Progenitor cell of endocrine pancreas (in vitro differentiated cells): ENCODE results near the gene LIX1. TPM values are rescaled to one million over a fixed set of nuclear protein-coding genes. Genes with fewer than 3 reads are reported as not detected.

Experiments
- DNase-seq: peaks from one replicate; pipeline ENCODE4 v3.0.0; 2021; ENCODE audit warnings: low spot score; ENCODE audit not compliant: unreplicated experiment
- H3K27ac Mint-ChIP-seq: 2 replicates; pipeline ENCODE4 v1.8.0; 2021; ENCODE audit warnings: mild to moderate bottlenecking, moderate library complexity, mixed read lengths
- H3K27me3 Mint-ChIP-seq: 2 replicates; pipeline ENCODE4 v1.8.0; 2021; ENCODE audit warnings: mixed read lengths
- H3K36me3 Mint-ChIP-seq: 2 replicates; pipeline ENCODE4 v1.8.0; 2022; ENCODE audit warnings: mixed read lengths; ENCODE audit not compliant: insufficient read depth
- H3K4me1 Mint-ChIP-seq: 2 replicates; pipeline ENCODE4 v1.8.0; 2021; ENCODE audit warnings: low read depth, mixed read lengths
- H3K4me3 Mint-ChIP-seq: 2 replicates; pipeline ENCODE4 v1.8.0; 2021; ENCODE audit warnings: low read depth, mild to moderate bottlenecking, moderate library complexity, mixed read lengths
- H3K9me3 Mint-ChIP-seq: 2 replicates; pipeline ENCODE4 v1.8.0; 2021; ENCODE audit warnings: low read depth, mixed read lengths
- CTCF ChIP-seq: fragments of 200-600 bp; sonication (generic); IDR thresholded peaks from one replicate; pipeline ENCODE4 v1.5.0; 2021; ENCODE audit warnings: antibody characterized with exemption, mild to moderate bottlenecking; ENCODE audit not compliant: unreplicated experiment
- total RNA-seq: library from RNA; stranded (reverse); gene quantifications from 2 replicates; pipeline ENCODE4 v1.2.1, GENCODE V29; 2021

The LIX1 gene
- total RNA-seq, 1 donor from 2014 or later, result 0.31 TPM

GRCh38 chr5:97076098-97076497 is 66.3 kb downstream of the LIX1 start:
- Mint-ChIP-seq H3K27ac (no peak overlapping the region), H3K27me3 (no peaks in the 10 kb centered on the region), H3K36me3 (no peaks in the 10 kb centered on the region), H3K9me3 (no peaks in the 10 kb centered on the region), H3K4me3 (no peak overlapping the region), H3K4me1 (peaks cover 9% of the 10 kb centered on the region)
- no peak for DNase-seq
- TF ChIP-seq CTCF, result no peak

- no peak for DNase-seq
- Mint-ChIP-seq H3K27me3 (no peaks in the 10 kb centered on the region), H3K4me1 (peaks cover 9% of the 10 kb centered on the region), H3K9me3 (no peaks in the 10 kb centered on the region), H3K4me3 (no peak overlapping the region), H3K27ac (no peak overlapping the region), H3K36me3 (no peaks in the 10 kb centered on the region)
- no peak for TF ChIP-seq CTCF
These were observed 66.8 kb downstream of the LIX1 start for GRCh38 chr5:97075649-97076048.

- H3K27ac Mint-ChIP-seq, result no peak overlapping the region
- no peak for TF ChIP-seq CTCF
- no peaks in the 10 kb centered on the region for H3K36me3 Mint-ChIP-seq
- DNase-seq, result no peak
- peaks cover 9% of the 10 kb centered on the region for H3K4me1 Mint-ChIP-seq
- H3K9me3 Mint-ChIP-seq, result no peaks in the 10 kb centered on the region
- no peaks in the 10 kb centered on the region for H3K27me3 Mint-ChIP-seq
- H3K4me3 Mint-ChIP-seq, result no peak overlapping the region
These were observed 67.4 kb downstream of the LIX1 start for GRCh38 chr5:97074859-97075489.

- no peak overlapping the region for H3K27ac Mint-ChIP-seq
- H3K9me3 Mint-ChIP-seq, result no peaks in the 10 kb centered on the region
- H3K27me3 Mint-ChIP-seq, result no peaks in the 10 kb centered on the region
- DNase-seq, result no peak
- H3K36me3 Mint-ChIP-seq, result no peaks in the 10 kb centered on the region
- TF ChIP-seq CTCF, result no peak
- peaks cover 4% of the 10 kb centered on the region for H3K4me1 Mint-ChIP-seq
- H3K4me3 Mint-ChIP-seq, result no peak overlapping the region
These were observed 69.0 kb downstream of the LIX1 start for GRCh38 chr5:97073420-97073819.

- TF ChIP-seq CTCF, result no peak
- peaks cover 4% of the 10 kb centered on the region for H3K4me1 Mint-ChIP-seq
- H3K4me3 Mint-ChIP-seq, result no peak overlapping the region
- H3K27ac Mint-ChIP-seq, result no peak overlapping the region
- H3K27me3 Mint-ChIP-seq, result no peaks in the 10 kb centered on the region
- no peaks in the 10 kb centered on the region for H3K9me3 Mint-ChIP-seq
- H3K36me3 Mint-ChIP-seq, result no peaks in the 10 kb centered on the region
- no peak for DNase-seq
These were observed 69.7 kb downstream of the LIX1 start for GRCh38 chr5:97072696-97073095.
